Transverse colon (tissue), 4 donors: Measurements from ENCODE around the gene C1QTNF1.

Source experiments
- EP300 ChIP-seq: sonication (generic); formaldehyde crosslinking; IDR thresholded peaks from one replicate; pipeline ENCODE4 v1.6.1; 2017; ENCODE audit warnings: antibody characterized with exemption, low read depth
- POLR2A ChIP-seq: fragments of 450-650 bp; IDR thresholded peaks from one replicate; pipeline ENCODE4 v1.6.1; 2016; ENCODE audit warnings: antibody characterized with exemption, mild to moderate bottlenecking, moderate library complexity
- POLR2AphosphoS5 ChIP-seq, 3 donors: sonication (generic); formaldehyde crosslinking; IDR thresholded peaks; one replicate each; pipeline ENCODE4 v1.6.1; 2016; ENCODE audit warnings: antibody characterized with exemption in 3 of 3
- TF ChIP-seq, protein P1 (sequence below), 5 experiments: fragments of 200-600 bp in 3 of 5; fragments of 450-650 bp in 2 of 5; sonication (generic) in 3 of 5; IDR thresholded peaks; 1 replicate in 2 of 5; 2 replicates in 3 of 5; pipeline ENCODE4 v1.5.1; 2016 to 2017; ENCODE audit warnings: antibody characterized with exemption in 5 of 5, inconsistent platforms in 3 of 5, mild to moderate bottlenecking in 2 of 5, moderate library complexity in 1 of 5

DNA sequence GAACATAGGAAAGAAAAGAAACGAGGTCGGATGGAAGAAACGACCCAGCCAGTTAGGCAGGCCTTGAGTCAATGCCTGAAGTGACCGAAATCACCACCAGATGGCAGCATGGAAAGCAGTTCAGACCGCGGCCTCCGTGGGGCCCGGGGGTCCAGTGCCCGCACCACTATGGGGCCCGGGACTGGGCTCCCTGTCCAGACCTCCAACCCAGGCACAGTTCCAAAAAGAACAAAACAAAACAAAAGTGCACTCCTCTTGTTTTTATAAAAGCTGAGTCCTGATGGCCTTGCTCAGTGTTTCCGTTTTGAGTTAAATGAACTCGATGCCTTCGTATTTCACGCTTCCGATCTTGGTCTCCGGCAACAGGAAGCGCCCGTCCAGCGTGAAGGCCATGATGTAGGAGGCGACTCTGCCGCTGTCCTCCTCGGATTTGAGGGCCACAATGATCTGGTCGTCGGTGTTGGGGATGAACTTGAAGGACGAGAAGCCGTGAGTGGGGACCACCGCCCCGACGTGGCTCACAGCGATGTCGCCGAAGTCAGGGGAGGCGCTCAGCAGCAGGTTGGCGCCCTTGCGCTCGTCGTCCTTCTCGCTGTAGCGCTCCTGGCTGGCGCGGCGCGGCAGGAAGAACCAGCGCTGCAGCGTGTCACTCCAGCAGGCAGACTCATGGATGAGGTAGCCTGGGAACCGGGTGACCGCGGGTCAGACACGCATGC, 30.6 kb upstream of the C1QTNF1 start:
- TF ChIP-seq, protein P1, sequence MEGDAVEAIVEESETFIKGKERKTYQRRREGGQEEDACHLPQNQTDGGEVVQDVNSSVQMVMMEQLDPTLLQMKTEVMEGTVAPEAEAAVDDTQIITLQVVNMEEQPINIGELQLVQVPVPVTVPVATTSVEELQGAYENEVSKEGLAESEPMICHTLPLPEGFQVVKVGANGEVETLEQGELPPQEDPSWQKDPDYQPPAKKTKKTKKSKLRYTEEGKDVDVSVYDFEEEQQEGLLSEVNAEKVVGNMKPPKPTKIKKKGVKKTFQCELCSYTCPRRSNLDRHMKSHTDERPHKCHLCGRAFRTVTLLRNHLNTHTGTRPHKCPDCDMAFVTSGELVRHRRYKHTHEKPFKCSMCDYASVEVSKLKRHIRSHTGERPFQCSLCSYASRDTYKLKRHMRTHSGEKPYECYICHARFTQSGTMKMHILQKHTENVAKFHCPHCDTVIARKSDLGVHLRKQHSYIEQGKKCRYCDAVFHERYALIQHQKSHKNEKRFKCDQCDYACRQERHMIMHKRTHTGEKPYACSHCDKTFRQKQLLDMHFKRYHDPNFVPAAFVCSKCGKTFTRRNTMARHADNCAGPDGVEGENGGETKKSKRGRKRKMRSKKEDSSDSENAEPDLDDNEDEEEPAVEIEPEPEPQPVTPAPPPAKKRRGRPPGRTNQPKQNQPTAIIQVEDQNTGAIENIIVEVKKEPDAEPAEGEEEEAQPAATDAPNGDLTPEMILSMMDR (IDR thresholded peaks at IDR 0.05) = peak; percentile 77 to 89 (median 79)
- no peak for TF ChIP-seq POLR2A
- no peak for TF ChIP-seq EP300
- TF ChIP-seq POLR2AphosphoS5 (IDR thresholded peaks at IDR 0.05) = no peak
